Lower leg skin (tissue), 4 donors: ENCODE measurements around the gene PARD6G. TPM values are rescaled to one million over a fixed set of nuclear protein-coding genes. Genes with fewer than 3 reads are reported as not detected.

Experiments used
- DNase-seq, 2 donors: peaks; one replicate each; pipeline ENCODE4 v3.0.0-alpha.2; 2019; ENCODE audit warnings: low spot score in 2 of 2
- H3K4me3 ChIP-seq: fragments of 200-600 bp; sonication (generic); 2 replicates; pipeline ENCODE4 v1.5.1; 2017; ENCODE audit warnings: mild to moderate bottlenecking, low read depth; ENCODE audit not compliant: poor library complexity, severe bottlenecking
- CTCF ChIP-seq, 3 donors: fragments of 450-650 bp; IDR thresholded peaks; one replicate each; pipeline ENCODE4 v1.5.1; 2016; ENCODE audit warnings: antibody characterized with exemption in 3 of 3, mild to moderate bottlenecking in 3 of 3, moderate library complexity in 2 of 3
- POLR2A ChIP-seq, 2 donors: fragments of 450-650 bp; IDR thresholded peaks; one replicate each; pipeline ENCODE4 v1.6.1; 2016 to 2017; ENCODE audit warnings: antibody characterized with exemption in 2 of 2, mild to moderate bottlenecking in 1 of 2, moderate library complexity in 1 of 2
- whole genome bisulfite sequencing, 2 donors: methylation state at CpG; one replicate each; pipeline ENCODE4 v1.1.5; 2018; 5-methylcytosine and 5-hydroxymethylcytosine counted together
- intact Hi-C: fragments of 100-400 bp; cut with DNase I; formaldehyde crosslinking; loops from one replicate; pipeline ENCODE4 v1.15.0; 2023; ENCODE audit warnings: low total_unique reads
- total RNA-seq, 4 donors: library from RNA; depleted of rRNA; stranded (reverse); fragments of >200 nt; gene quantifications; one replicate each; pipeline ENCODE4 v1.1.0, GENCODE V29; 2016

Gene PARD6G
- total RNA-seq, 4 donors from 2014 or later = 89.6 to 122 (median 101) TPM

- no peak for DNase-seq
- WGBS, 2 donors = 68 to 99% methylated on average over 7 of the region's 7 CpGs
- intact Hi-C loops = no loop called here
- no peak overlapping the region for H3K4me3 ChIP-seq
- TF ChIP-seq CTCF (IDR thresholded peaks at IDR 0.05) (no peak), POLR2A (IDR thresholded peaks at IDR 0.05) (no peak)
These were observed 117.5 kb downstream of the PARD6G start for GRCh38 chr18:80129672-80130367.

GRCh38 chr18:80127635-80128034 is 119.7 kb downstream of the PARD6G start:
- TF ChIP-seq POLR2A (IDR thresholded peaks at IDR 0.05) = no peak
- TF ChIP-seq CTCF (IDR thresholded peaks at IDR 0.05) = no peak
- intact Hi-C loops = no loop called here
- no peak for DNase-seq
- WGBS, 2 donors = 94 to 96% methylated on average over 1 of the region's 1 CpG
- no peak overlapping the region for H3K4me3 ChIP-seq

- intact Hi-C loops = no loop called here
- WGBS, 2 donors = 95 to 98% methylated on average over 9 of the region's 9 CpGs
- no peak overlapping the region for H3K4me3 ChIP-seq
- DNase-seq = no peak
- TF ChIP-seq CTCF (IDR thresholded peaks at IDR 0.05) = no peak
- TF ChIP-seq POLR2A (IDR thresholded peaks at IDR 0.05) = no peak
These were observed 120.5 kb downstream of the PARD6G start for GRCh38 chr18:80126797-80127196.

GRCh38 chr18:80124131-80124530 is 123.2 kb downstream of the PARD6G start:
- no peak overlapping the region for H3K4me3 ChIP-seq
- TF ChIP-seq CTCF (IDR thresholded peaks at IDR 0.05) (no peak), POLR2A (IDR thresholded peaks at IDR 0.05) (no peak)
- no peak for DNase-seq
- intact Hi-C loops = no loop called here

GRCh38 chr18:80120932-80121331 is 126.4 kb downstream of the PARD6G start:
- intact Hi-C loops = no loop called here
- no peak overlapping the region for H3K4me3 ChIP-seq
- DNase-seq = no peak
- TF ChIP-seq CTCF (IDR thresholded peaks at IDR 0.05) = no peak
- TF ChIP-seq POLR2A (IDR thresholded peaks at IDR 0.05) = no peak
- WGBS, 2 donors = 0 to 84% methylated on average over 1 of the region's 1 CpG

- 83% methylated on average over 6 of the region's 6 CpGs for WGBS, 2 donors
- intact Hi-C loops = no loop called here
- TF ChIP-seq POLR2A (IDR thresholded peaks at IDR 0.05) (no peak), CTCF (IDR thresholded peaks at IDR 0.05) (no peak)
- DNase-seq = no peak
- H3K4me3 ChIP-seq = no peak overlapping the region
These were observed 128.2 kb downstream of the PARD6G start for GRCh38 chr18:80119111-80119510.
